Neural cell (in vitro differentiated cells): ENCODE results near the gene IQSEC2. TPM values are rescaled to one million over a fixed set of nuclear protein-coding genes. Genes with fewer than 3 reads are reported as not detected.

Experiments
- H2AFZ ChIP-seq: fragments of 200-600, 300-800 bp; sonication (generic), shearing (Covaris generic); 2 replicates; pipeline ENCODE4 v1.6.0; 2014; ENCODE audit warnings: low read depth, mild to moderate bottlenecking, antibody characterized with exemption, low read length, moderate library complexity
- H3F3A ChIP-seq: fragments of 200-600 bp; shearing (Covaris generic); 2 replicates; pipeline ENCODE4 v1.6.1; 2016; ENCODE audit warnings: mild to moderate bottlenecking, moderate library complexity, mixed read lengths, antibody characterized with exemption, low read length; ENCODE audit not compliant: insufficient read depth, poor library complexity, severe bottlenecking
- H3K27ac ChIP-seq: fragments of 200-600, 300-800 bp; sonication (generic), shearing (Covaris generic); 2 replicates; pipeline ENCODE4 v1.5.1; 2014; ENCODE audit warnings: mild to moderate bottlenecking, low read length, moderate library complexity
- H3K27me3 ChIP-seq: fragments of 300-800, 200-600 bp; sonication (generic), shearing (Covaris generic); 2 replicates; pipeline ENCODE4 v1.6.0; 2014; ENCODE audit warnings: mild to moderate bottlenecking, low read depth, low read length, moderate library complexity; ENCODE audit not compliant: insufficient read depth
- H3K36me3 ChIP-seq: fragments of 300-800, 200-600 bp; sonication (generic), shearing (Covaris generic); 2 replicates; pipeline ENCODE4 v1.5.1; 2014; ENCODE audit warnings: mild to moderate bottlenecking, antibody characterized with exemption, low read length, moderate library complexity; ENCODE audit not compliant: insufficient read depth
- H3K4me2 ChIP-seq: fragments of 300-800, 200-600 bp; sonication (generic), shearing (Covaris generic); 2 replicates; pipeline ENCODE4 v1.6.0; 2014; ENCODE audit warnings: mild to moderate bottlenecking, low read length
- H3K4me3 ChIP-seq: fragments of 300-800, 200-600 bp; sonication (generic), shearing (Covaris generic); 2 replicates; pipeline ENCODE4 v1.5.1; 2014; ENCODE audit warnings: mild to moderate bottlenecking, low read length, moderate library complexity
- H3K79me2 ChIP-seq: fragments of 200-600 bp; shearing (Covaris generic); replicated peaks from 2 replicates; pipeline ENCODE4 v1.6.0; 2014; ENCODE audit warnings: mild to moderate bottlenecking, low read length, moderate library complexity; ENCODE audit not compliant: insufficient read depth
- H3K9ac ChIP-seq: fragments of 300-800, 200-600 bp; sonication (generic), shearing (Covaris generic); 2 replicates; pipeline ENCODE4 v1.6.1; 2016; ENCODE audit warnings: mild to moderate bottlenecking, low read length, mixed read lengths
- H3K9me2 ChIP-seq: fragments of 200-600 bp; shearing (Covaris generic); 2 replicates; pipeline ENCODE4 v1.6.1; 2016; ENCODE audit warnings: mild to moderate bottlenecking, low read length, mixed read lengths; ENCODE audit not compliant: insufficient read depth
- H3K9me3 ChIP-seq: fragments of 200-600, 300-800 bp; sonication (generic), shearing (Covaris generic); 2 replicates; pipeline ENCODE4 v1.6.1; 2016; ENCODE audit warnings: mild to moderate bottlenecking, mixed run types, low read length, moderate library complexity, mixed read lengths
- H4K20me1 ChIP-seq: fragments of 200-600 bp; shearing (Covaris generic); 2 replicates; pipeline ENCODE4 v1.6.1; 2016; ENCODE audit warnings: mild to moderate bottlenecking, mixed run types; ENCODE audit not compliant: insufficient read depth
- CTCF ChIP-seq: fragments of 450-650 bp; IDR thresholded peaks from 2 replicates; pipeline ENCODE4 v1.5.1; 2014; ENCODE audit warnings: antibody characterized with exemption, mild to moderate bottlenecking, moderate library complexity; ENCODE audit not compliant: poor library complexity, severe bottlenecking
- EP300 ChIP-seq: fragments of 450-650 bp; conservative IDR thresholded peaks from 2 replicates; pipeline ENCODE4 v1.6.1; 2014; ENCODE audit warnings: antibody characterized with exemption, mild to moderate bottlenecking, moderate library complexity; ENCODE audit not compliant: poor library complexity, severe bottlenecking
- EZH2 ChIP-seq: fragments of 200-600, 300-800 bp; shearing (Covaris generic), sonication (generic); IDR thresholded peaks from 2 replicates; pipeline ENCODE4 v1.6.1; 2014; ENCODE audit warnings: antibody characterized with exemption, low read length, borderline replicate concordance, mild to moderate bottlenecking; ENCODE audit not compliant: insufficient read depth, poor library complexity, severe bottlenecking
- MXI1 ChIP-seq: fragments of 450-650 bp; conservative IDR thresholded peaks from 2 replicates; pipeline ENCODE4 v1.6.1; 2014; ENCODE audit warnings: antibody characterized with exemption, mild to moderate bottlenecking; ENCODE audit not compliant: poor library complexity, severe bottlenecking
- POLR2AphosphoS5 ChIP-seq: IDR thresholded peaks from 2 replicates; pipeline ENCODE4 v1.6.1; 2012
- RAD21 ChIP-seq: fragments of 450-650 bp; conservative IDR thresholded peaks from 2 replicates; pipeline ENCODE4 v1.6.1; 2014; ENCODE audit warnings: antibody characterized with exemption, mild to moderate bottlenecking, moderate library complexity
- REST ChIP-seq: IDR thresholded peaks from 2 replicates; pipeline ENCODE4 v1.6.1; 2012; ENCODE audit warnings: borderline replicate concordance
- SMC3 ChIP-seq: fragments of 450-650 bp; conservative IDR thresholded peaks from 2 replicates; pipeline ENCODE4 v1.6.1; 2014; ENCODE audit warnings: antibody characterized with exemption, mild to moderate bottlenecking, moderate library complexity; ENCODE audit not compliant: poor library complexity
- TAF1 ChIP-seq: IDR thresholded peaks from 2 replicates; pipeline ENCODE4 v1.6.1; 2012; ENCODE audit warnings: low read depth
- polyA plus RNA-seq: library from polyadenylated mRNA; depleted of rRNA; stranded (reverse); fragments of >200 nt; gene quantifications from 2 replicates; pipeline ENCODE4 v1.2.3, GENCODE V29; 2014

IQSEC2 gene
- polyA plus RNA-seq, 1 donor from 2014 or later = 2.4 TPM

- H3K9me2 ChIP-seq = no peaks in the 10 kb centered on the region
- TF ChIP-seq RAD21 (no peak), EP300 (no peak), MXI1 (no peak), CTCF (no peak), POLR2AphosphoS5 (no peak), EZH2 (no peak)
Measured at GRCh38 chrX:53283099-53283498, 1.7 kb upstream of the IQSEC2 start.

GRCh38 chrX:53281963-53282695 is 745 bp upstream of the IQSEC2 start:
- Histone ChIP-seq H3F3A (no peaks in the 10 kb centered on the region), H3K79me2 (no peaks in the 10 kb centered on the region), H3K27me3 (no peaks in the 10 kb centered on the region), H2AFZ (no peak overlapping the region), H3K9me3 (no peaks in the 10 kb centered on the region), H3K4me3 (no peak overlapping the region), H3K27ac (no peak overlapping the region), H3K9ac (no peak overlapping the region), H3K36me3 (no peaks in the 10 kb centered on the region), H4K20me1 (no peaks in the 10 kb centered on the region), H3K9me2 (no peaks in the 10 kb centered on the region), H3K4me2 (no peak overlapping the region)
- TF ChIP-seq EZH2 = no peak
- no peak for TF ChIP-seq EP300
- no peak for TF ChIP-seq CTCF
- no peak for TF ChIP-seq TAF1
- no peak for TF ChIP-seq MXI1
- no peak for TF ChIP-seq SMC3
- TF ChIP-seq REST = no peak
- no peak for TF ChIP-seq POLR2AphosphoS5
- TF ChIP-seq RAD21 = no peak

More at GRCh38 chrX:53283099-53283498, 1.7 kb upstream of the IQSEC2 start:
- H4K20me1 ChIP-seq = no peaks in the 10 kb centered on the region
- no peaks in the 10 kb centered on the region for H3F3A ChIP-seq
- no peak overlapping the region for H3K4me3 ChIP-seq
- no peak overlapping the region for H2AFZ ChIP-seq
- H3K27ac ChIP-seq = no peak overlapping the region
- no peaks in the 10 kb centered on the region for H3K9me3 ChIP-seq
- no peak overlapping the region for H3K9ac ChIP-seq
- no peaks in the 10 kb centered on the region for H3K79me2 ChIP-seq
- H3K36me3 ChIP-seq = no peaks in the 10 kb centered on the region
- H3K4me2 ChIP-seq = no peak overlapping the region
- H3K27me3 ChIP-seq = no peaks in the 10 kb centered on the region
